Aorta (tissue), 5 donors: ENCODE data around the gene F8A1. TPM values are rescaled to one million over a fixed set of nuclear protein-coding genes. Genes with fewer than 3 reads are reported as not detected.
"Not testable (repeated sequence)": the region's sequence is repeated elsewhere in the genome, so short reads cannot be mapped to it uniquely, and the experiment has no call there.

Source experiments
- ATAC-seq: fragments of 200-7000 bp; cut with Tn5 transposase; one replicate; pipeline ENCODE4 v1.9.1; 2022; ENCODE audit warnings: moderate library complexity; ENCODE audit not compliant: low FRiP score
- DNase-seq, 2 donors: peaks; one replicate each; pipeline ENCODE4 v3.0.0-alpha.2; 2020
- H3K27ac ChIP-seq, 2 donors: one replicate each; pipeline ENCODE4 v1.5.1; 2013; ENCODE audit warnings: low read length in 2 of 2, mild to moderate bottlenecking in 2 of 2, moderate library complexity in 2 of 2, control low read depth in 1 of 2, inconsistent platforms in 1 of 2, low read depth in 1 of 2
- H3K27me3 ChIP-seq, 2 donors: one replicate each; pipeline ENCODE4 v1.6.1; 2013; ENCODE audit warnings: control low read depth in 1 of 2, low read length in 1 of 2, mild to moderate bottlenecking in 1 of 2, moderate library complexity in 1 of 2; ENCODE audit not compliant: insufficient read depth in 2 of 2, control insufficient read depth in 1 of 2
- H3K36me3 ChIP-seq, 2 donors: one replicate each; pipeline ENCODE4 v1.6.1; 2013; ENCODE audit warnings: control low read depth in 1 of 2, low read length in 1 of 2, mild to moderate bottlenecking in 1 of 2; ENCODE audit not compliant: insufficient read depth in 2 of 2, control insufficient read depth in 1 of 2
- H3K4me1 ChIP-seq, 2 donors: one replicate each; pipeline ENCODE4 v1.6.1; 2013; ENCODE audit warnings: low read length in 2 of 2, control low read depth in 1 of 2, mild to moderate bottlenecking in 1 of 2, moderate library complexity in 1 of 2; ENCODE audit not compliant: insufficient read depth in 2 of 2, control insufficient read depth in 1 of 2
- H3K4me3 ChIP-seq, 2 donors: one replicate each; pipeline ENCODE4 v1.5.1; 2013; ENCODE audit warnings: low read length in 2 of 2, control low read depth in 1 of 2, mild to moderate bottlenecking in 1 of 2
- H3K9me3 ChIP-seq: one replicate; pipeline ENCODE4 v1.6.1; 2013; ENCODE audit warnings: mild to moderate bottlenecking, low read length; ENCODE audit not compliant: control insufficient read depth
- WGBS, 2 donors: extraction: QIAGEN DNeasy Blood & Tissue Kit; methylation state at CpG; one replicate each; pipeline ENCODE4 v1.1.7; 2013; 5-methylcytosine and 5-hydroxymethylcytosine counted together
- intact Hi-C, 2 donors: fragments of 100-400 bp; cut with DNase I; formaldehyde crosslinking; loops; one replicate each; pipeline versions ENCODE4 v1.14.2 to v1.15.0; 2022
- microRNA-seq, 2 donors: library from miRNA; unstranded; fragments of <30 nt; microRNA quantifications; one replicate each; pipeline ENCODE4 v1.2.0, GENCODE V29; 2020
- polyA plus RNA-seq, 2 donors: library from polyadenylated mRNA; stranded (reverse); fragments of 200-250 nt; gene quantifications; one replicate each; pipeline ENCODE4 v1.2.3, GENCODE V29; 2013
- total RNA-seq, 2 donors: library from RNA; stranded (reverse); fragmentation: NEBNext Ultra II Directional; extraction: Animal tissue kit (Norgen Biotek cat#: 25700); gene quantifications; one replicate each; pipeline ENCODE4 v1.2.1, GENCODE V29; 2021
- donor health status: healthy with polysubstance abuse.
- donor health status: Bipolar disorder and iron deficiency.
- donor health status: DM: no; HTN: no; CAD: no.
- donor health status: DM: no; HTN: no; CAD: no.
- donor health status: DM: yes; HTN: yes; CAD: no.

The F8A1 gene
- total and polyA plus RNA-seq, 4 donors, result 14.7 to 24.6 (median 16.1) TPM

GRCh38 chrX:154918060-154918483 lies 31.9 kb downstream of the F8A1 start:
- 4 to 6% methylated on average over 5 of the region's 5 CpGs for WGBS, 2 donors
- no peak overlapping the region for H3K27ac ChIP-seq
- no peaks in the 10 kb centered on the region for H3K36me3 ChIP-seq
- H3K4me3 ChIP-seq, result no peak overlapping the region
- intact Hi-C loops, result loop anchor here in 1 of 2 donors (5.0 kb wide), 1 partner anchor 229 kb away; no protein-coding TSS in a partner anchor
- ATAC-seq, result peak; percentile 56
- H3K9me3 ChIP-seq, result no peaks in the 10 kb centered on the region
- no peaks in the 10 kb centered on the region for H3K27me3 ChIP-seq
- DNase-seq, result peak in 1 of 2 donors; percentile 56
- H3K4me1 ChIP-seq, result no peaks in the 10 kb centered on the region

GRCh38 chrX:154924771-154925170 lies 38.6 kb downstream of the F8A1 start:
- H3K9me3 ChIP-seq, H3K27ac ChIP-seq, intact Hi-C loops, DNase-seq, H3K4me3 ChIP-seq, H3K36me3 ChIP-seq, ATAC-seq, H3K27me3 ChIP-seq, H3K4me1 ChIP-seq: not testable (repeated sequence)
- 86 to 94% methylated on average over 5 of the region's 5 CpGs for WGBS, 2 donors

Small RNA genes lying within 50 kb of the gene (microRNA-seq; reads per million reads assigned to microRNA genes)
- gene MIR1184-1, result 0 reads per million in 2 donors

Other genes starting within 250 kb of the F8A1 start
- gene CTAG2, start 232.8 kb upstream of the F8A1 start, total RNA-seq, result not detected
- 10 to 100 TPM in 1 of 2 donors, not detected in 1; 11.0 TPM for gene CTAG2, start 232.8 kb upstream of the F8A1 start, polyA plus RNA-seq
- 10 to 100 TPM in 1 of 2 donors, 1 to 10 TPM in 1; 5.2 to 12.8 TPM for gene GAB3, start 135.3 kb upstream of the F8A1 start, total RNA-seq
- 1 to 10 TPM; 1.6 to 4.1 TPM for gene GAB3, start 135.3 kb upstream of the F8A1 start, polyA plus RNA-seq
- gene DKC1, start 123.5 kb upstream of the F8A1 start, total RNA-seq, result 10 to 100 TPM; 25.2 to 29.8 TPM
- gene DKC1, start 123.5 kb upstream of the F8A1 start, polyA plus RNA-seq, result 10 to 100 TPM; 15.1 to 31.9 TPM
- 10 to 100 TPM; 37.4 to 45.7 TPM for gene MPP1, start 80.9 kb upstream of the F8A1 start, total RNA-seq
- gene MPP1, start 80.9 kb upstream of the F8A1 start, polyA plus RNA-seq, result 10 to 100 TPM; 23.4 to 38.3 TPM
- gene SMIM9, start 51.7 kb upstream of the F8A1 start, total RNA-seq, result under 1 TPM in 1 of 2 donors, not detected in 1; 0.39 TPM
- not detected for gene SMIM9, start 51.7 kb upstream of the F8A1 start, polyA plus RNA-seq
- gene F8, start 136.4 kb downstream of the F8A1 start, total RNA-seq, result 10 to 100 TPM; 24.2 to 49.9 TPM
- gene F8, start 136.4 kb downstream of the F8A1 start, polyA plus RNA-seq, result 1 to 10 TPM; 2.7 to 6.1 TPM
- gene FUNDC2, start 140.5 kb downstream of the F8A1 start, total RNA-seq, result 10 to 100 TPM; 85.3 to 89.1 TPM
- 100 to 1,000 TPM; 109 to 168 TPM for gene FUNDC2, start 140.5 kb downstream of the F8A1 start, polyA plus RNA-seq
- gene CMC4, start 184.8 kb downstream of the F8A1 start, total RNA-seq, result 1 to 10 TPM; 4.8 to 6.6 TPM
- 10 to 100 TPM; 27.8 to 31.6 TPM for gene CMC4, start 184.8 kb downstream of the F8A1 start, polyA plus RNA-seq
- gene MTCP1, start 184.8 kb downstream of the F8A1 start, total RNA-seq, result 10 to 100 TPM; 19.6 to 20.8 TPM
- gene MTCP1, start 184.8 kb downstream of the F8A1 start, polyA plus RNA-seq, result 10 to 100 TPM; 23.0 to 29.9 TPM
- 10 to 100 TPM; 14.8 to 14.9 TPM for gene BRCC3, start 185.2 kb downstream of the F8A1 start, total RNA-seq
- 10 to 100 TPM; 10.9 to 15.5 TPM for gene BRCC3, start 185.2 kb downstream of the F8A1 start, polyA plus RNA-seq